ENCODE results near the gene PPFIA3. TPM values are rescaled to one million over a fixed set of nuclear protein-coding genes. Genes with fewer than 3 reads are reported as not detected.

PPFIA3 gene
- total RNA-seq, 1 experiment from 2014 or later, result 19.1 TPM

- peaks cover 8% of the 10 kb centered on the region for H3K27me3 Mint-ChIP-seq (ENCODE audit: low read depth)
These were observed 7.9 kb upstream of the PPFIA3 start for GRCh38 chr19:49111218-49111998.

More at GRCh38 chr19:49111218-49111998, 7.9 kb upstream of the PPFIA3 start:
- H2AK5ac ChIP-seq (ENCODE audit: insufficient read length, low read length), result no peak overlapping the region
- no peak overlapping the region for H2BK120ac ChIP-seq (ENCODE audit: low read depth, low read length, poor library complexity, severe bottlenecking)
- no peak overlapping the region for H2BK20ac ChIP-seq (ENCODE audit: low read depth, low read length, poor library complexity, severe bottlenecking)
- no peak overlapping the region for H2BK15ac ChIP-seq (ENCODE audit: low read depth, low read length)
- no peak overlapping the region for H3K9ac ChIP-seq (ENCODE audit: extremely low read depth, insufficient read length, low read length)
- H3K23me2 ChIP-seq (ENCODE audit: insufficient read length, low read depth, low read length, poor library complexity, severe bottlenecking), result no peaks in the 10 kb centered on the region
- no peak overlapping the region for H3K4me2 ChIP-seq (ENCODE audit: insufficient read depth, insufficient read length, low read length)
- H3K9me3 Mint-ChIP-seq, result peaks cover 0 to 2% of the 10 kb centered on the region in 2 experiments; a peak in 2 of 5 replicates
- no CpG with 5 or more reads among the region's 11 CpGs for WGBS (ENCODE audit: extremely low coverage, insufficient read length, low lambda C conversion rate)
- peaks cover 23 to 29% (median 29%) of the 10 kb centered on the region in 3 experiments for H3K36me3 Mint-ChIP-seq (ENCODE audit: insufficient read depth in 1 of 3, low read depth in 3 of 3)
- no peak overlapping the region for H4K91ac ChIP-seq (ENCODE audit: insufficient read length, low read depth, low read length)
- no peak overlapping the region for H3K18ac ChIP-seq (ENCODE audit: insufficient read length, low read depth, low read length)
- 0 out of 7 replicates have a peak overlapping the region, but pooled peaks of 1 of the 3 experiments have one; percentile 44 for H3K27ac Mint-ChIP-seq
- no peak overlapping the region for H3K23ac ChIP-seq (ENCODE audit: insufficient read length, low read depth, low read length)
- H4K8ac ChIP-seq (replicated peaks; ENCODE audit: insufficient read length, low read depth, low read length), result no peak overlapping the region
- H3K4me1 Mint-ChIP-seq, result peaks cover 17 to 33% of the 10 kb centered on the region in 2 experiments
- H4K20me1 ChIP-seq (ENCODE audit: control insufficient read depth, insufficient read depth, insufficient read length), result no peaks in the 10 kb centered on the region
- no peaks in the 10 kb centered on the region for H3K79me2 ChIP-seq (ENCODE audit: insufficient read depth, low read length)
- no peak overlapping the region for H3K14ac ChIP-seq (ENCODE audit: insufficient read depth, low read length)
- H2BK12ac ChIP-seq (ENCODE audit: insufficient read length, low read depth, low read length), result no peak overlapping the region
- H3K4me3 Mint-ChIP-seq, result no peak overlapping the region
- DNase-seq, result no peak
- no peak overlapping the region for H3T11ph ChIP-seq (ENCODE audit: low read length)
- no peak overlapping the region for H3K4ac ChIP-seq (ENCODE audit: low read depth, low read length)
- no peak overlapping the region for H3K56ac ChIP-seq (ENCODE audit: insufficient read length, low read depth, low read length)
- no peaks in the 10 kb centered on the region for H3K9me3 ChIP-seq (ENCODE audit: control insufficient read depth, low read depth, low read length)
- no peak overlapping the region for H4K5ac ChIP-seq (ENCODE audit: insufficient read length, low read depth, low read length)
- H3K27me3 ChIP-seq (ENCODE audit: insufficient read depth, low read length), result no peaks in the 10 kb centered on the region
- no peaks in the 10 kb centered on the region for H3K79me1 ChIP-seq (ENCODE audit: insufficient read depth, low read depth, low read length, poor library complexity, severe bottlenecking)
- no peak overlapping the region for H2AFZ ChIP-seq (ENCODE audit: low read length)
- H3K4me1 ChIP-seq (ENCODE audit: insufficient read depth, low read length), result no peaks in the 10 kb centered on the region
- no peak overlapping the region for H2BK5ac ChIP-seq (ENCODE audit: insufficient read length, low read length)
- H3K27ac ChIP-seq (ENCODE audit: insufficient read length, low read depth, low read length), result no peak overlapping the region
- no peak for TF ChIP-seq CTCF (conservative IDR thresholded peaks at IDR 0.05)
